Fibroblast of skin of left quadriceps (primary cell): ENCODE data around the gene CCM2.

Experiments
- DNase-seq, 2 experiments: peaks; one replicate each; pipeline ENCODE4 v3.0.0-alpha.2; 2013; ENCODE audit warnings: low read depth in 2 of 2

CCM2 gene

DNA sequence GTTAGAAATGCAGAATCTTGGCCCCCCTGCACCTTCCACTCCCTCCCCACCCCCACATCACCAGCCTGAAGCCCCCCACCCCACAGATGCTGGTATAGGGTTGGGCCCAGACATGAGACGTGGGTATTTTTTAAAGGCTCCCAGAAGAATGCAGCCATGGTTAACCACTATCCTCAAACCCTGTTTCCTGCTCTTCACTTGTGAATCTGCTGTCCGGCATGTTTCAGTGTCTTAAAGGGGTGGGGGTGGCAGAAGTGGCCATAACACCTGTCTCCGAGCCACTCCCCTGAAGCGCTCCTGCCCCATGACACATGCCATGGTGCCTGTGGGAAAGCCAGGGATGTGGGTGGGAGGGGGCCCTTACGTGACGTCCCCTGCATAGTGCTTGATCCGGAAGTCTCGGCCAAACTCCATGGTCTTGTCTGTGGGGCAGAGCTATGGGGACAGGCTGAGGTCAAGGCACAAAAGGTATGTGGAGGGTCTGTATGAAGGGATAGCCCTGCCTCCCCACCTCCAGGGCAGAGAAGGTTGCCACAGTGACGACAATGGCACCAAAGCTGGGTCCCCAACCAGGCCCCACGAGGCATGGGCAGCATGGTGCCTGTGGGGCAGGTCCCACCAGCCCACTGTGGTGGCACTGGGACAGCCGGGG is 30.8 kb upstream of the CCM2 start:
- DNase-seq: no peak

DNA sequence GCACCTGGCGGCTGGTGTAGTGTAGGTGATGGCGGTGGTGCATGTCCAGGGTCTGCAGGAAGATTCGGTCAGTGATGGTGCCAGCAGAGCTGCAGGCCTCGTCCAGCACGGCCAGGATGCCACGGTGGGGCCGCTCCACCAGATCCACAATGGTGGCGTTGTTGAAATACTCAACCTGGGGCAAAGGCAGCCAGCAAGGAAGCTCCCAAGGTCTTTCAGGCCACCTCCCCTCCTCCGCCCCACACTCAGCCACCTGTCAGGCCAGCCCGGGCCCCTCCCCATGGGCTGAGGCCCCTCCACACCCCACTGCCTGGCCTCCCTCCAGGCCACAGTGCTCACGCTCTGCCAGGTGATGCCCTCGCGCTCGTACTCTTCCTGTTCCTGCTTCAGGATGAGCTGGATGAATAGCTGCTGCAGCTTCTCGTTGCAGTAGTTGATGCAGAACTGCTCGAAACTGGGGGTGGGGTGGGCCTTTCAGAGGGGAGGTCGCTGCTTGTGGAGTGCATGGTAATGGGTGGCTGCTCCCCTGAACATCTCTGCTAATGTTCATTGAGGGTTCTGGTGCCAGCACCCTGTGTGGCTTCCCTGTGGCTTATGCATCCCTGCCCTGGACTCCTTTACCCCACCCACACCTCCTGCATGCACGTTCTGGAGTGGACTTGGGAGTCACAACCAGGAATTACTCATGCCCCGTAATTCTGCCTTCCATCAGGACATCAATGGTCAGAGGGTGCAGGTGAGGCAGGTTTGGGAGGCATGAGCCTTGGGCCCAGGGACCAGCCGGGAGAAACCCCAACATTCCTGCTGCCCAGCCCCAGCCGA is 30.1 kb upstream of the CCM2 start:
- DNase-seq: no peak

DNA sequence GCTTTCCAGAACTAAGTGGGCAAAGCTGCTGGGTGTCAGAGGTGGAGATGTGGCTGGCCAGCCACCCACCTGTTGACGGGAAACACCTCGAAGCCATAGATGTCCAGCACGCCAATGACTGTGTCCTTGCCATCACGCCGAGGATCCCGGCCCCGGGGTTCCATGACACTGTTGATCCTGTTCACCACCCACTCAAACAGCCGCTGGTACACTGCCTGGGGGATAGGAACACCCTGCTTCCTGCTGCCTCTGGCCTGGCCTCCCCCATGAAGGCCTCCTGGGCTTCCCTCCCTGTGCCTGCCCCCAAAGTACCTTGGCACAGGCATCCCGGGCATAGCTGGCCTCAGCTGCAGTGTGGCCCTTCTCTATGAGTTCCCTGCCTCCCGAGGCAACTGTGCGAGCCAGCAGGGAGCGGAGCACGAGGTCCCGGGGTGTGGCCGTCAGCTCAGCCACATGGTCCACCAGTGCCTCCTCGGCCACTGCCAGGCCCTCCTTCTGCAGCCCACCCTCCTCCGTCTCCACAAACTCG is 29.4 kb upstream of the CCM2 start:
- DNase-seq: no peak

DNA sequence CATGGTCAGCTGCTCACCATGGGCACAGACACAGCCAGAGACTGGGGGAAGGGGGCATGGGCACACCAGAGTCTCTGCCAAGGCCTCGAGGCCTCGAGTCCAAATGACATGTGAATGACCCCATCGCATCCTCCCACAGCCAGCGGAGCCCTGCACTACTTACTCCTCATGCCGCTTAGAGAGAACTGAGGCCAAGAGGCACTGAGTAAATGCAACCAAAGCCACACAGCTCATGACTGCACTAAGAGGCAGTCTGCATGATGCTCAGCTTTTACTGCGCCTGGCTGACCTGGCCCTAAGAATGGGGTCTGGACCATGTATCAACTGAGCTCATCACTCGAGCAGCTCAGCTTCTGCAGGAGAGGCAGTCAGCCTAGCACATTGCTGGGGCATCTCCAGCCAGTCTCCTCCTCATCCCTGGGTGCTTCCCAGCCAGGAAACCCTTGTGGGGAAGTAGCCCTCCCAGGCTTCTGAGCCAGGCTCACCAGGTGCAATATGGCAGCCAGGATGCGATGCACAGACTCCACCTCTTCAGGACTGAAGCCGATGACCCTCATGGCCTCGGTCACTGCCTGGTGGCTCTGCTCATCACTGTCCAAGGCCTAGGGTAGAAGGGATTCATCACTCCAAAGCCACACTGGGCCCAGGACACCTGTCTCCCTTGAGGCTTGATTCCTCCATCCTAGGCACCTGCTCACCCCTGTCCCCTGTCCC is 28.7 kb upstream of the CCM2 start:
- DNase-seq: no peak

DNA sequence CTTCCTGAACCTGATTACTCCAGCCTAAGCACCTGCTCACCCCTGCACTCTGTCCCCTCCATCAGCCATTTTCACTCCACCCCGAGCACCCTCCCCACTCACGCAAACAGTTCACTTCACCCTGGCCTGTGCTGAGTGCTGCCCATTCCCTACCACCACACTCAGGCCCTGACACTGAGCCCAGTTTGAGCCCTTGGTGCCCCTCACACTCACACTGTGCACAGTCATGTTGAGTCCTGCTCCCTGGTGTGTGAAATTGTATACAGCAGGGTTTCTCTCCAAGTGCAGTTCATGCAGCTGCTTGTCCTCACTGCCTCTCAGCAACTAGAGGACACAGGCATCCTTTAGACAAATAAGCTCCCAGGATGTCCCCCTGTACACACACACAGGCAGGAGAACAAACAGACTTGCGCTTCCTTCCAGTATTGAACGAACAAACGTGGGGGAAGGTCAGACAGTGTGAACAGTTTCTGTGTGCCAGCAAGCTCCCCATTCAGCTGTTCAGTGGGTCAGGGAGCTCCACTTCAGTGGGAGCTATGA is 28.0 kb upstream of the CCM2 start:
- DNase-seq: no peak

DNA sequence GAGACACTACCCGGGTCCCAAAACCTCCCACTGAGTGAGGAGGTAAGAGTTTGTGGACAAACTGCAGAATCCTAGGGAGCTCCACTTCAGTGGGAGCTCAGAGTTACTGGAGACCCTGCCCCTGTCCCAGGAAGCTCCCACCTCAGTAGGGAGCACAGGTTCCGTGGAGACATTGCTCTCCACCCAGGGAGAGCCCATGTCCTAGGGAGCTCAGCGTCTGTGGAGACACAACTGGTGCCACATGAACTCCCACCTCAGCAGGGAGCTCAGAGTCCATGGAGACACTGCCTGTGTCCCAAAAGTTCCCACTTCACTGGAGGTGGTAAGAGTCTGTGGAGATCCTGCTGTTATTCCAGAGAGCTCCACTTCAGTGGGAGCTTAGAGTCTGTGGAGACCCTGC is 27.4 kb upstream of the CCM2 start:
- DNase-seq: no peak

DNA sequence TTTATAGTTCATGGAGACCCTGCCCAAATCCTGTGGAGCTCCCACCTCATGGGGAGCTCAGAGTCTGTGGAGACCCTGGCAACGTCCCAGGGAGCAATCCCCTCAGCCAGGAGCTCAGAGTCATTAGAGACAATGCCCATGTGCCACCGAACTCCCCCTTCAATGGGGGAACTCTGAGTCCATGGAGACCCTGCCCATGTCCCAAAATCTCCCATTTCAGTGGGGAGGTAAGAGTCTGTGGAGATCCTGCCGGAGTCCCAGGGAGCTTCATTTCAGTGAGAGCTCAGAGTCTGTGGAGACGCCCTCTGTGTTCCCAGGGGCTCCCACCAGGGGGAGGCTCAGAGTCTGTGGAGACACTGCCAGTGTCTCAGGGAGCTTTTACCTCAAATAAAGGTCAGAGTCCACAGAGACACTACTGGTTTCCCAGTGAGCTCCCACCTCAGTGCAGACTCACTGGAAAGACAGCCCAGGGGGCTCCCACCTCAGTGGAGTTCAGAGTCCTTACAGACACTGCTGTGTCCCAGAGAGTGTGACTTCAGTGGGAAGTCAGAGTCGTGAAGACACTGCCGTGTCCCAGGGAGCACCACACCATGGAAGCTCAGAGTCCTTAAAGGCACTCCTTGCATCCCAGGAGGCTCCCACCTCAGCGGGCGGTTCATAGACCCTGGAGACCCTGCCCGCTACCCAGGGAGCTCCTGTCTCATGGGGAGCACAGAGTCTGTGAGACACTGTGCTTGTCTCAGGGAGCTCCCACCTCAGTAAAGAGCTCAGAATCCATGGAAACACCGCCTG is 26.2 kb upstream of the CCM2 start:
- DNase-seq: no peak

DNA sequence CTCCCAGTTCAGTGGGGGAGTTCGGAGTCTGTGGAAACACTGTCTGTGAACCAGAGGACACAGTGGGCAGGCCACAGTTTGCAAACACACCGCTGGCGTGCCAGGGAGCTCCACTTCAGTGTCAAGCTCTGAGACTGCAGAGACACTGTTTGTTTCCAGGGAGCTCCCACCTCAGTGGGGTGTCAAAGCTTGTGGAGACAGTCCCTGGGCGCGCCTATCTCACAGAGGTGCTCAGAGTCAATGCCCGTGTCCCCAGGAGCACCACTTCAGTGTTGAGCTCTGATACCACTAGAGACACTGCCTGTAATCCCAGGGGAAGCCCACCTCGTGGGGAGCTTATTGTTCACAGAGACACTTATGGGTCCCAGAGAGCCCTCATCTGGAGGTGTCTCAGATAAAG is 25.5 kb upstream of the CCM2 start:
- DNase-seq: no peak

DNA sequence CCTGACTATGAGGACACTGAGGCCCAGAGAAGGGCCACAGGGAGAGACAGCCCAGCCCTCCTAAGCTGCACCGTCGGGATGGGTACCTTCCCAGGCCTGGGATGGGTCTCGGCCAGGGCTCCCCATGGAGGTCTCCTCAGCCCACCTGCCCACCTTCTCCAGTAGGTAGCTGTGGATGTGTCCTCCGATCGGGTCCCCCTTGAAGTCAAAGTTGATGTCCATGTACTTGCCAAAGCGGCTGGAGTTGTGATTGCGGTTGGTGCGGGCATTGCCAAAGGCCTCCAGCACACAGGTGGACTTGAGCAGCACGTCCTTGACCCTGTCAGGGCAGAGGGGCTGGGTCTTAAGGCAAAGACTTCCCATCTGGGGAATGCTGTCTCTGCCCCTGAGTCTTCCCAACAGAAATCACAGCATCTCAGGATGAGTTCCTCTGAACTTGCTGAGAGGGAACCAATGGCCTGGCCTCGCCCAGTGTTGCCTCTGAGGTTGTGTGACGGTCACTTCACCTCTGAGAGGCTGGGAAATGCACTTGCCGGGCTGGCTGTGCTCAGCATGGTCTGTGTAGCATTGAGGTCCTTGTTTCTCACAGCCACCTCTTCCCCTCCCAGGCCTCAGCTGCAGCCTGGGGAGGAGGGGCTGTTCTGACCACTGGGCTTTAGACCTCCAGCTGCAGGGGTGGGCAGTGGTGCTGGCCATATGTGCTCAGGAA is 24.5 kb upstream of the CCM2 start:
- DNase-seq: no peak

DNA sequence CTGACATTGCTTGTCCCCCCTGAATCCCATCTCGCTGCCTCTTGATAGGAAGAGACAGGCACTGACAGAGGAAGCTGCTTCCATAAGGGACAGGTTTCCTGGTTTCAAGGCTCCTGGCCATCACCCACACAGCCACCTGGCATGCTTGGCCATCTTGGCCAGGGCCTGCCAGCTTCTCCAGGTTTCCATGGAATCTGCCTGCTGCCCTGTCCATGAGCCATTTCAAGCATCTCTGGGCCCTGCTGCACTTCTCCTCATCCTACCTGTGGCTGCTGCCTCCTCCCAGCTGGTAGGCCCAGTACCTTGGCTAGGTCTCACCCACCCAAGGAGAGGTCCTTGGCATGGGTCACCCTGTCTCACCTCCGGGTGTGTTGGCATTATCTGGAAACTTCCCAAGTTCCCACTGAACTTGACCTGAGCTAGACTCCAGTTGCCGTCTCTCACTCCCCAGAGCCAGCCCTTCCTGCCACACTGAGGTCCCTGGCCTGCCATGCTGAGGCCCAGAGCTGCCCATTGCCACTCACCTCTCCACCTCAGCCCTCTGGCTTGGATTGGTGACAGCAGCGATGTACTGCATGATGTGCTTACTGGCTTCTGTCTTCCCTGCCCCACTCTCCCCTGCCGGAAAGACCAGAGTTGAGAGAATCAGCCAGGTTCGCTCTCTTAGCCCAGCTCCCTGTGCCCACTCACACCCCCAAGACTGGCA is 23.8 kb upstream of the CCM2 start:
- no peak for DNase-seq

DNA sequence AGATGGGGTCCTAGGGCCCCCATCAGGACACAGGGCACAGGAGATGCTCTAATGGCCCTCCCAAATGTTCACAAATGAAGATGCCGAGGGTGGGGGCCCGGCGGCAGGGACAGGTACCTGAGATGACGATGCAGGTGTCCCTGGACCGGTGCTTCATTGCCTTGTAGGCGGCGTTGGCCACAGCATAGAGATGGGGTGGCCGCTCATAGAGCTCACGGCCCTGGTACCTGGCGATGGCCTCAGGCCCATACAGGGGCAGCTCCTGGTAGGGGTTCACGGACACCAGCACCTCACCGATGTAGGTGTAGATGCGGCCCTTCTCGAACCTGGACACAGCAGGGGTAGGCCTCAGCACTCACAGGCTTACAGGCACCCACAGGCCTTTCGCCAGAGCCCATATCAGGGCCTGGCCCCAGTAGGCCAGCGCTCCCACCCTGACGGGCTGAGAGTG is 23.2 kb upstream of the CCM2 start:
- no peak for DNase-seq

DNA sequence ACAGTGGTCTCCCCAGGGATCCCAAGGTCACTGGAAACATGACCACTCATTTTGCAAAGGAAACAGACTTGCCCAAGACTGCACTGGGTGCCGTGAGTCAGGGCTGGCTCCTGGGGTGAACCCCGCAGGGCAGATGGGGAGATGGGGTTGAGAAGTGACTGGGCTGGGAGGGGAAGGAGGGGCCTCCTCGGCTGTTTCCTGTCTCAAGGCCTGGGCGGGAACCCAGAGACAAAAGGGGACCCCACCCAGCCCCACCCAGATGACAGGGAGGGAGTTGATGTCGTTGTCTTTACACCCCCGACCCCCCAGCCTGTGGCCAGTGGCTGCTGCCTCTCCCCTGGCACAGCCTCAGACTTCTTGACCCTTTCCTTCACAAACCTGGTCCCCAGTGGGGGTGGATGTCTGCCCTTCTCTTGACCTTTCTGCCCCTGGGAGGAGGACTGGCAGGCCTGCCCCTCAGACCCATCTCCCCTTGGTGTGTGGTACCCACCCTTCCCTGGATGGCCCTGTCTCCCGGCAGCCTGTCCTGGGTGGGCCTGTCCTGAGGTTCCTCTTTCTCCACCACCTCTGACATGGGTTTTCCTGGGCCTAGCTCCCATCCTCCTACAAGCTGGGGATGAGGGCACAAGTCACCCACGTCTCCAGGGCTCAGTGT is 22.6 kb upstream of the CCM2 start:
- DNase-seq: no peak

DNA sequence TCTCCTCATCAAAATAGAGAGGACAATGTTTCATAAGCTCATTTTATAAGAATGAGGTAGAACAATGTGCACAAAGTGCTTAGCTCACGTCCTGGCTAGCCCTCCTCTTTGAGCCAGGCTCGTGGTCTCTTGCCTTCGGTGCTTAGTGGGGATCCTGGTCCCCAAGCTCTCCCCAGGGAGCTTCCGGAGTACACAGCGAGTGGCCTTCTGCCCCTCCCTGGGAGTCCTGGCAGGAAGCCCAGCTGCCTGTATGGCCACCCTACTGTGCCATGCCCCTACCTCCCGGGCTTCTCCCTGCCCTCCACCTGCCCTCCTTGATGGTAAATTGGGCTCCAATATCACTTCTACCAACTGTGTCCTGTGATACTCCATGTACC is 22.1 kb upstream of the CCM2 start:
- DNase-seq: no peak

DNA sequence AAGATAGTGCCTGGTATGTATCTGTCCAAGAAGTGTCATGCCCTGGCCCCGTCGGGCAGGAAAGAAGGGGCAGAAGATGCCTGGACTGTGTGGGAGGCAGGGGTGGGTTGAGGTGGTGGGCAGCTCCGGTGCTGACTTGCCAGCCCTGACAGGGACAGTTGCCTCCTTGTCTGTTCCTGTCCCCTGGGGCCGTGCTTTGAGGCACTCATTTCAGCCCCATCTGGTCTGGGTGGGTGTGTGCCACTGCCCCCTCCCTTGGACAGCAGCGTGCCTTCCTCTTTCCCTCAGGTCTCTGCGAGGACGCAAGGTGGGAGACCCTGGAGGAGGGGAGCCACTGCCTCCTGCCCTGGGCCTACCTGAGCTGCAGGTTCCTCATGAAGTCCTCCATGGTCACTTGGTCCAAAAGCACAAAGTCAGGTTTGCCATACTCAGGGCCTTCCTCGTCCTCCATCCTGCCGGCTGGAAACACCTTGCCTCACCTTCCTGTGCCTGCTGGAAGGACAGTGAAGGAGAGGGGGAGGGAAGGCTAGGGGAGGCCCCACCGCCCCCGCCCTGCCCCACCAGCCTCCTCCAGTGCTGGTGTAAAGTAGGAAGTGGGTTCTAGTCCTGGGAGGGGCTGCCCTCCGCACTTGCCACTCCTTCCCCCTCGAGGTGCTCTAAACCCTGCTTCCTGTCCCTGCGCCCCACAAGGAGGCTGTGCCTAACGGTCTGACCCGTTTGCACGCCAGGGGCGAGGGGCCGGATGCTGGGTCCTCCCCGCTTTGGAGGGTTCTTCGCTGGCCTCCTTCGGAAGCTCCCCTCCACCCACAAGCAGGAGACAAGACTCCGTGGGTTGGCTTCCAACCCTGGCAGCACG is 21.3 kb upstream of the CCM2 start, which contains the start of gene MYO1G:
Gene MYO1G (minus strand): TSS at position 505 of the 856 bp plus-strand sequence. CDS start 54 bp downstream, at position 451.
- no peak for DNase-seq

DNA sequence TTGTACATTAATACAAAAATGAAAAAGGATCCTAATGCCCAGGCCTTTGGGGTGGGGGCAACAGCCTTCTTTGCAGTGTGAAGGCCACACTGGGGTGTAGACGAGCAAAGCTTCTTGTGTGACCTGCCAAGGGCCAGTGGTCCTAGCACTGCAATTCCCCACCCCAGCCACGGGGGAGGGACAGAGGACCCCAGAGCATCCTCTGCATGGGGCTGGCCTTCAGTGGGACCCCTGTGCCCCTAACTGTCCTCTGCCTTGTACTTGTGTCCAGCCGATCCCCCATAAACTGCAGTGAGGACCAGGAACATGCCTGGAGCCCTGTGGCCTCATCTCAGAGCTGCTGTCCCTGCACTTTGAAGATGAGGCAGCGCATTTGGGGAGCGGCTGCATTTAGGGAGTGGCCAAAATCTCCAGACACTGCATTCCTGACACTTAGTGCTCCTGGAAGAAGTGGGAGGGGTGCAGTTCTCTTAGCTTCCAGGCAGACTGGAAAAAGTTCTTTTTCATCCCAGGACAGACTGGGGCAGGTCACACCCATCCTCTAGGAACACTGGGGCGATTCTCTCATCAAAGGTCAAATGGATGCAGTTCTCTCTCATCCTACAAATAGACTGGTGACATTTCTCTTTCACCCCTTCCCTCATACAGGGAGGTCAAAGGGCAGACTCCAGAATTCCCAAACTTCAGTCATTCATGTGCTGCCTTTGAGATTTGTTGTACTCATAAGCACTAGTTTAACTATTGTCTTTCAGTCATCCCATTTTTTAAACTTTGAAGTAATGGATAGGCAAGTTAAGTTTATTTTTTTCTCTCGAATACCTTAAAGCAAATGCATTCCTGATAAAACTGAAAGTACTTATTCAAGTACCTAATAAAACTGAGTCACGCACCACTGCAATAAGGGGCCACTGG is 20.3 kb upstream of the CCM2 start:
- no peak for DNase-seq

DNA sequence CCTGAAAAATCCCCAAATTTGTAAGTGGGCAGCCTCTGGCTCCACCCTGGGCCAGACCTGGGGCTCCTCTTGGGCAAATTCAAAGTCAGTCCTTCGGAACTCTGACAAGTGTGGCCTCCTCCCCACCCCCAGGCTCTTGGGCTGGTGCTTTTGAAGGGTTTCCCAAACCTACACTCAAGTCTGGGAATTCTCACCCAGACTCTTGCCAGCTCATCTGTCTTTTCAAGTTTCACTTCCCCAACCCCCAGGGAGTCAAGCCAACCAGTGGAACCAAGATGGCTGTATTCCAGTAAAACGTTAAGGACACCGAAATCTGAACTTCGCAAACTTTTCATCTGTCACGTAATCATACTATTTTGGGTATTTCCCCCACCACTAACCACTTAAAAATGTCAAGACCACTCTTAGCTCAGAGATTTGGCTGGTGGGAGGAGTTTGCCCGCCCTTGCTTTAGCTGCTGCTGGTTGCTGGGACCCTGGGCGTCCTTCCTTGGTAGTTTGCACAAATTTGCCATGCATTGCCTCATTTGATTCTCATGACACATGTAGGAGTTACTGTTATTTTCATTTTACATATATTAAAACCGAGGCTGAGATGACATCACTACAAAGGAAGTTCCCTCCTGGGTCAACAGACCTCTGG is 19.5 kb upstream of the CCM2 start:
- no peak for DNase-seq
